OCI-LY3 (cell line): Measurements from ENCODE around the gene MTHFS.

Experiments
- EZH2phosphoT487 ChIP-seq: fragments of 200-600 bp; shearing (Covaris generic); IDR thresholded peaks from 2 replicates; pipeline ENCODE4 v1.6.1; 2018; ENCODE audit warnings: antibody characterized with exemption, mixed run types, low read depth
- TF ChIP-seq, protein P1 (sequence below): fragments of 200-600, 300-600 bp; sonication (generic); IDR thresholded peaks from 2 replicates; pipeline ENCODE4 v1.5.1; 2014; ENCODE audit warnings: antibody characterized with exemption, low read length, low read depth

GRCh38 chr15:79846539-79846938, 50.3 kb downstream of the MTHFS start:
- TF ChIP-seq EZH2phosphoT487, result no peak
- TF ChIP-seq, protein P1, sequence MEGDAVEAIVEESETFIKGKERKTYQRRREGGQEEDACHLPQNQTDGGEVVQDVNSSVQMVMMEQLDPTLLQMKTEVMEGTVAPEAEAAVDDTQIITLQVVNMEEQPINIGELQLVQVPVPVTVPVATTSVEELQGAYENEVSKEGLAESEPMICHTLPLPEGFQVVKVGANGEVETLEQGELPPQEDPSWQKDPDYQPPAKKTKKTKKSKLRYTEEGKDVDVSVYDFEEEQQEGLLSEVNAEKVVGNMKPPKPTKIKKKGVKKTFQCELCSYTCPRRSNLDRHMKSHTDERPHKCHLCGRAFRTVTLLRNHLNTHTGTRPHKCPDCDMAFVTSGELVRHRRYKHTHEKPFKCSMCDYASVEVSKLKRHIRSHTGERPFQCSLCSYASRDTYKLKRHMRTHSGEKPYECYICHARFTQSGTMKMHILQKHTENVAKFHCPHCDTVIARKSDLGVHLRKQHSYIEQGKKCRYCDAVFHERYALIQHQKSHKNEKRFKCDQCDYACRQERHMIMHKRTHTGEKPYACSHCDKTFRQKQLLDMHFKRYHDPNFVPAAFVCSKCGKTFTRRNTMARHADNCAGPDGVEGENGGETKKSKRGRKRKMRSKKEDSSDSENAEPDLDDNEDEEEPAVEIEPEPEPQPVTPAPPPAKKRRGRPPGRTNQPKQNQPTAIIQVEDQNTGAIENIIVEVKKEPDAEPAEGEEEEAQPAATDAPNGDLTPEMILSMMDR, result no peak
